Panc1 (cell line): Measurements from ENCODE around the gene CLMN. TPM values are rescaled to one million over a fixed set of nuclear protein-coding genes. Genes with fewer than 3 reads are reported as not detected.

Source experiments
- ATAC-seq: fragments of 200-7000 bp; cut with Tn5 transposase; 2 replicates; pipeline ENCODE4 v1.9.1; 2020; ENCODE audit warnings: mild to moderate bottlenecking, moderate library complexity
- BruUV-seq: library from RNA; stranded (reverse); fragments of 400-500 nt; replicated peaks from 2 replicates; lab custom pipeline; 2021; lab: Mats Ljungman, UMichigan
- CTCF ChIA-PET: fragments of 300-600 bp; sonication (Branson Sonifier 250); formaldehyde crosslinking; loops from one replicate; lab custom pipeline; 2022; ENCODE audit warnings: antibody characterized with exemption; lab: Charles Lee
- POLR2A ChIA-PET: fragments of 300-600 bp; sonication (Branson Sonifier 250); formaldehyde crosslinking; loops from one replicate; lab custom pipeline; 2022; ENCODE audit warnings: antibody characterized with exemption; lab: Charles Lee
- DNase-seq: peaks from one replicate; pipeline ENCODE4 v3.0.0-alpha.2; 2010; ENCODE audit warnings: low read depth, low spot score
- H3K27ac ChIP-seq: 2 replicates; pipeline ENCODE4 v1.5.1; 2011; ENCODE audit warnings: mild to moderate bottlenecking, low read length, inconsistent platforms
- H3K27me3 ChIP-seq: fragments of 200-500 bp; sonication (Bioruptor generic); 2 replicates; pipeline ENCODE4 v1.6.0; 2014; ENCODE audit warnings: low read length, inconsistent platforms; ENCODE audit not compliant: control insufficient read depth, insufficient read depth
- H3K36me3 ChIP-seq: fragments of 200-500 bp; sonication (Bioruptor generic); 2 replicates; pipeline ENCODE4 v1.5.1; 2014; ENCODE audit warnings: inconsistent platforms, mild to moderate bottlenecking, low read length, moderate library complexity; ENCODE audit not compliant: control insufficient read depth, insufficient read depth
- H3K4me1 ChIP-seq: 2 replicates; pipeline ENCODE4 v1.5.1; 2011; ENCODE audit warnings: inconsistent platforms, mild to moderate bottlenecking, low read length, moderate library complexity; ENCODE audit not compliant: control insufficient read depth, insufficient read depth
- H3K4me3 ChIP-seq, 2 experiments: 2 replicates each; pipeline ENCODE4 v1.5.1; 2011 to 2012; ENCODE audit warnings: low read depth in 2 of 2, low read length in 2 of 2, mild to moderate bottlenecking in 2 of 2, inconsistent platforms in 1 of 2, moderate library complexity in 1 of 2
- H3K9me3 ChIP-seq: fragments of 200-500 bp; sonication (Bioruptor generic); 2 replicates; pipeline ENCODE4 v1.5.1; 2014; ENCODE audit warnings: low read depth, mild to moderate bottlenecking, inconsistent platforms, low read length, moderate library complexity; ENCODE audit not compliant: control insufficient read depth, insufficient read depth
- CTCF ChIP-seq: fragments of 450-650 bp; IDR thresholded peaks from 2 replicates; pipeline ENCODE4 v1.5.1; 2017; ENCODE audit warnings: mild to moderate bottlenecking
- POLR2AphosphoS5 ChIP-seq: IDR thresholded peaks from 2 replicates; pipeline ENCODE4 v1.6.1; 2012; ENCODE audit warnings: mild to moderate bottlenecking, low read depth, low read length, moderate library complexity
- SIN3A ChIP-seq: IDR thresholded peaks from 2 replicates; pipeline ENCODE4 v1.6.1; 2012; ENCODE audit warnings: low read depth, mild to moderate bottlenecking, low read length, moderate library complexity, borderline replicate concordance; ENCODE audit not compliant: insufficient read depth
- TCF7L2 ChIP-seq: IDR thresholded peaks from 2 replicates; pipeline ENCODE4 v1.6.1; 2011; ENCODE audit warnings: mild to moderate bottlenecking, low read depth, low read length, inconsistent platforms
- in situ Hi-C: cut with HindIII; loops from 2 replicates; pipeline ENCODE4 v1.10.0; 2016; ENCODE audit warnings: low sequenced_read_pairs, low pct_unique_long_range_greater_than_20kb
- intact Hi-C: fragments of 100-400 bp; cut with micrococcal nuclease; formaldehyde crosslinking; loops from one replicate; pipeline ENCODE4 v1.10.0; 2022; ENCODE audit not compliant: unreplicated experiment
- total RNA-seq: library from RNA; stranded (reverse); gene quantifications from one replicate; pipeline ENCODE4 v1.2.1, GENCODE V29; 2021; ENCODE audit not compliant: unreplicated experiment
- TF ChIP-seq, protein P1 (sequence below), 2 experiments: IDR thresholded peaks; 2 replicates each; pipeline ENCODE4 v1.6.1; 2011 to 2012; ENCODE audit warnings: low read depth in 2 of 2, control low read depth in 1 of 2, low read length in 1 of 2, mild to moderate bottlenecking in 1 of 2, moderate library complexity in 1 of 2; ENCODE audit not compliant: insufficient read depth in 1 of 2

Gene CLMN
- total RNA-seq, 1 experiment from 2014 or later: 34.9 TPM

GRCh38 chr14:95192311-95192710, 127.4 kb downstream of the CLMN start:
- H3K27ac ChIP-seq: no peak overlapping the region
- POLR2A ChIA-PET: no interaction called here
- H3K9me3 ChIP-seq: no peaks in the 10 kb centered on the region
- H3K36me3 ChIP-seq: no peaks in the 10 kb centered on the region; the same call in 1 of the 2 replicates
- intact Hi-C loops: no loop called here
- no TSS peak for BruUV-seq
- H3K4me1 ChIP-seq: no peaks in the 10 kb centered on the region
- no peak overlapping the region for H3K4me3 ChIP-seq
- no peak for ATAC-seq
- H3K27me3 ChIP-seq: no peaks in the 10 kb centered on the region
- CTCF ChIA-PET: no interaction called here
- in situ Hi-C loops: no loop called here
- TF ChIP-seq, protein P1, sequence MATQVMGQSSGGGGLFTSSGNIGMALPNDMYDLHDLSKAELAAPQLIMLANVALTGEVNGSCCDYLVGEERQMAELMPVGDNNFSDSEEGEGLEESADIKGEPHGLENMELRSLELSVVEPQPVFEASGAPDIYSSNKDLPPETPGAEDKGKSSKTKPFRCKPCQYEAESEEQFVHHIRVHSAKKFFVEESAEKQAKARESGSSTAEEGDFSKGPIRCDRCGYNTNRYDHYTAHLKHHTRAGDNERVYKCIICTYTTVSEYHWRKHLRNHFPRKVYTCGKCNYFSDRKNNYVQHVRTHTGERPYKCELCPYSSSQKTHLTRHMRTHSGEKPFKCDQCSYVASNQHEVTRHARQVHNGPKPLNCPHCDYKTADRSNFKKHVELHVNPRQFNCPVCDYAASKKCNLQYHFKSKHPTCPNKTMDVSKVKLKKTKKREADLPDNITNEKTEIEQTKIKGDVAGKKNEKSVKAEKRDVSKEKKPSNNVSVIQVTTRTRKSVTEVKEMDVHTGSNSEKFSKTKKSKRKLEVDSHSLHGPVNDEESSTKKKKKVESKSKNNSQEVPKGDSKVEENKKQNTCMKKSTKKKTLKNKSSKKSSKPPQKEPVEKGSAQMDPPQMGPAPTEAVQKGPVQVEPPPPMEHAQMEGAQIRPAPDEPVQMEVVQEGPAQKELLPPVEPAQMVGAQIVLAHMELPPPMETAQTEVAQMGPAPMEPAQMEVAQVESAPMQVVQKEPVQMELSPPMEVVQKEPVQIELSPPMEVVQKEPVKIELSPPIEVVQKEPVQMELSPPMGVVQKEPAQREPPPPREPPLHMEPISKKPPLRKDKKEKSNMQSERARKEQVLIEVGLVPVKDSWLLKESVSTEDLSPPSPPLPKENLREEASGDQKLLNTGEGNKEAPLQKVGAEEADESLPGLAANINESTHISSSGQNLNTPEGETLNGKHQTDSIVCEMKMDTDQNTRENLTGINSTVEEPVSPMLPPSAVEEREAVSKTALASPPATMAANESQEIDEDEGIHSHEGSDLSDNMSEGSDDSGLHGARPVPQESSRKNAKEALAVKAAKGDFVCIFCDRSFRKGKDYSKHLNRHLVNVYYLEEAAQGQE (IDR thresholded peaks at IDR 0.05; ENCODE audit: insufficient read depth in 1 of 2, low read depth in 2 of 2, low read length in 1 of 2): no peak
- no peak for TF ChIP-seq TCF7L2
- DNase-seq: no peak

GRCh38 chr14:95191445-95192199, 128.1 kb downstream of the CLMN start:
- in situ Hi-C loops: no loop called here
- ChIA-PET POLR2A (interaction anchor here (0.6 kb wide), 1 partner anchor 520 kb away, joined by 3 read pairs; no protein-coding TSS in a partner anchor), CTCF (no interaction called here)
- TF ChIP-seq TCF7L2 (no peak), CTCF (no peak), POLR2AphosphoS5 (no peak)
- no peaks in the 10 kb centered on the region for H3K27me3 ChIP-seq
- H3K4me1 ChIP-seq: no peaks in the 10 kb centered on the region
- BruUV-seq: no TSS peak
- DNase-seq: no peak
- H3K36me3 ChIP-seq: no peaks in the 10 kb centered on the region; the same call in 1 of the 2 replicates
- H3K9me3 ChIP-seq: no peaks in the 10 kb centered on the region
- no peak for ATAC-seq
- no peak overlapping the region for H3K4me3 ChIP-seq
- intact Hi-C loops: no loop called here
- H3K27ac ChIP-seq: no peak overlapping the region

GRCh38 chr14:95190857-95191256, 128.9 kb downstream of the CLMN start:
- intact Hi-C loops: no loop called here

More at GRCh38 chr14:95190857-95191256, 128.9 kb downstream of the CLMN start:
- in situ Hi-C loops: no loop called here
- ChIA-PET CTCF (no interaction called here), POLR2A (interaction anchor here (0.6 kb wide), 1 partner anchor 520 kb away, joined by 3 read pairs; no protein-coding TSS in a partner anchor)
- Histone ChIP-seq H3K9me3 (no peaks in the 10 kb centered on the region), H3K4me3 (no peak overlapping the region), H3K36me3 (no peaks in the 10 kb centered on the region; the same call in 1 of the 2 replicates), H3K4me1 (no peaks in the 10 kb centered on the region), H3K27me3 (no peaks in the 10 kb centered on the region), H3K27ac (no peak overlapping the region)
- BruUV-seq: no TSS peak
- TF ChIP-seq POLR2AphosphoS5 (no peak), CTCF (no peak), SIN3A (no peak), TCF7L2 (no peak)
- TF ChIP-seq, protein P1 (IDR thresholded peaks at IDR 0.05; ENCODE audit: insufficient read depth in 1 of 2, low read depth in 2 of 2, low read length in 1 of 2): no peak
- ATAC-seq (no peak), DNase-seq (no peak)
